BLaER1 (cell line): ENCODE results near the gene TRAF6.

Experiments
- H3K27ac ChIP-seq: shearing (Covaris generic); formaldehyde crosslinking; 2 replicates; pipeline ENCODE4 v1.8.1; 2022
- H3K27me3 ChIP-seq: shearing (Covaris generic); formaldehyde crosslinking; 2 replicates; pipeline ENCODE4 v1.8.1; 2022
- H3K36me3 ChIP-seq: shearing (Covaris generic); formaldehyde crosslinking; 2 replicates; pipeline ENCODE4 v1.8.1; 2022
- H3K4me1 ChIP-seq: shearing (Covaris generic); formaldehyde crosslinking; 2 replicates; pipeline ENCODE4 v1.8.1; 2022
- H3K4me2 ChIP-seq: shearing (Covaris generic); formaldehyde crosslinking; 2 replicates; pipeline ENCODE4 v1.8.1; 2022
- H3K4me3 ChIP-seq: shearing (Covaris generic); formaldehyde crosslinking; 2 replicates; pipeline ENCODE4 v1.8.1; 2022
- H3K9ac ChIP-seq: shearing (Covaris generic); formaldehyde crosslinking; 2 replicates; pipeline ENCODE4 v1.8.1; 2022
- H3K9me3 ChIP-seq: shearing (Covaris generic); formaldehyde crosslinking; 2 replicates; pipeline ENCODE4 v1.8.1; 2022
- H4K20me1 ChIP-seq: shearing (Covaris generic); formaldehyde crosslinking; 2 replicates; pipeline ENCODE4 v1.8.1; 2022
- Cebpa-rat ChIP-seq: shearing (Covaris generic); IDR thresholded peaks from 2 replicates; pipeline ENCODE4 v1.8.1; 2022

Gene TRAF6

GRCh38 chr11:36464720-36465119 lies 45.4 kb downstream of the TRAF6 start:
- Histone ChIP-seq H3K4me3 (no peak overlapping the region), H4K20me1 (no peaks in the 10 kb centered on the region), H3K36me3 (peaks cover 56% of the 10 kb centered on the region), H3K4me1 (peaks cover 8% of the 10 kb centered on the region), H3K27ac (no peak overlapping the region), H3K27me3 (no peaks in the 10 kb centered on the region), H3K9ac (no peak overlapping the region), H3K9me3 (no peaks in the 10 kb centered on the region), H3K4me2 (no peak overlapping the region)
- no peak for TF ChIP-seq Cebpa-rat

- Histone ChIP-seq H3K36me3 (peaks cover 60% of the 10 kb centered on the region), H3K4me2 (no peak overlapping the region), H3K27me3 (no peaks in the 10 kb centered on the region; the same call in 1 of the 2 replicates), H3K27ac (no peak overlapping the region), H3K9ac (no peak overlapping the region), H3K4me1 (peaks cover 9% of the 10 kb centered on the region), H3K9me3 (no peaks in the 10 kb centered on the region), H4K20me1 (no peaks in the 10 kb centered on the region), H3K4me3 (no peak overlapping the region)
- TF ChIP-seq Cebpa-rat, result no peak
Observed at GRCh38 chr11:36463781-36464180, 46.3 kb downstream of the TRAF6 start.

- no peaks in the 10 kb centered on the region for H3K9me3 ChIP-seq
Observed at GRCh38 chr11:36462321-36462720, 47.8 kb downstream of the TRAF6 start.

GRCh38 chr11:36460220-36460619 lies 49.9 kb downstream of the TRAF6 start:
- no peak overlapping the region for H3K4me3 ChIP-seq
- peaks cover 62% of the 10 kb centered on the region for H3K36me3 ChIP-seq
- no peak overlapping the region for H3K27ac ChIP-seq
- no peak overlapping the region for H3K4me2 ChIP-seq
- H4K20me1 ChIP-seq, result peaks cover 6% of the 10 kb centered on the region; the same call in 1 of the 2 replicates
- no peaks in the 10 kb centered on the region; the same call in 1 of the 2 replicates for H3K27me3 ChIP-seq
- H3K9ac ChIP-seq, result no peak overlapping the region
- no peaks in the 10 kb centered on the region for H3K9me3 ChIP-seq
- H3K4me1 ChIP-seq, result peaks cover 32% of the 10 kb centered on the region
- no peak for TF ChIP-seq Cebpa-rat

More at GRCh38 chr11:36462321-36462720, 47.8 kb downstream of the TRAF6 start:
- no peak overlapping the region for H3K9ac ChIP-seq
- no peak overlapping the region for H3K27ac ChIP-seq
- H3K4me2 ChIP-seq, result no peak overlapping the region
- H3K27me3 ChIP-seq, result no peaks in the 10 kb centered on the region; the same call in 1 of the 2 replicates
- no peaks in the 10 kb centered on the region for H4K20me1 ChIP-seq
- H3K36me3 ChIP-seq, result peaks cover 72% of the 10 kb centered on the region
- no peak for TF ChIP-seq Cebpa-rat
- H3K4me1 ChIP-seq, result peaks cover 13% of the 10 kb centered on the region
- no peak overlapping the region for H3K4me3 ChIP-seq

- H3K4me3 ChIP-seq, result no peak overlapping the region
- TF ChIP-seq Cebpa-rat, result no peak
- peak overlapping the region; percentile 45 for H3K4me2 ChIP-seq
- H3K9ac ChIP-seq, result no peak overlapping the region
- peaks cover 43% of the 10 kb centered on the region for H3K4me1 ChIP-seq
- H3K27ac ChIP-seq, result no peak overlapping the region
- no peaks in the 10 kb centered on the region; the same call in 1 of the 2 replicates for H3K27me3 ChIP-seq
- no peaks in the 10 kb centered on the region for H3K9me3 ChIP-seq
- peaks cover 67% of the 10 kb centered on the region for H3K36me3 ChIP-seq
- H4K20me1 ChIP-seq, result peaks cover 6% of the 10 kb centered on the region; the same call in 1 of the 2 replicates
Observed at GRCh38 chr11:36459046-36459445, 51.0 kb downstream of the TRAF6 start.

- no peaks in the 10 kb centered on the region for H3K9me3 ChIP-seq
- TF ChIP-seq Cebpa-rat, result no peak
- H3K4me1 ChIP-seq, result peaks cover 51% of the 10 kb centered on the region
- H3K27me3 ChIP-seq, result no peaks in the 10 kb centered on the region; the same call in 1 of the 2 replicates
- no peak overlapping the region for H3K27ac ChIP-seq
- H3K4me2 ChIP-seq, result peak overlapping the region; percentile 45; the same call in 1 of the 2 replicates
- H3K36me3 ChIP-seq, result peaks cover 61% of the 10 kb centered on the region
- H3K4me3 ChIP-seq, result no peak overlapping the region
- H4K20me1 ChIP-seq, result peaks cover 6% of the 10 kb centered on the region; the same call in 1 of the 2 replicates
- no peak overlapping the region for H3K9ac ChIP-seq
Observed at GRCh38 chr11:36458129-36458915, 51.8 kb downstream of the TRAF6 start.

- Histone ChIP-seq H3K9ac (peak overlapping the region; percentile 58), H3K9me3 (no peaks in the 10 kb centered on the region), H4K20me1 (peaks cover 16% of the 10 kb centered on the region; the same call in 1 of the 2 replicates), H3K4me1 (peaks cover 72% of the 10 kb centered on the region), H3K4me3 (0 out of 2 replicates have a peak overlapping the region, but pooled peaks have one; percentile 6), H3K4me2 (peak overlapping the region; percentile 90), H3K36me3 (peaks cover 41% of the 10 kb centered on the region), H3K27me3 (no peaks in the 10 kb centered on the region; the same call in 1 of the 2 replicates), H3K27ac (peak overlapping the region; percentile 70)
- no peak for TF ChIP-seq Cebpa-rat
Observed at GRCh38 chr11:36456156-36456555, 53.9 kb downstream of the TRAF6 start.

GRCh38 chr11:36455658-36456111 lies 54.4 kb downstream of the TRAF6 start:
- H3K4me2 ChIP-seq, result peak overlapping the region; percentile 90
- peaks cover 16% of the 10 kb centered on the region; the same call in 1 of the 2 replicates for H4K20me1 ChIP-seq
- peak overlapping the region; percentile 6; the same call in 1 of the 2 replicates for H3K4me3 ChIP-seq
- TF ChIP-seq Cebpa-rat, result no peak
- H3K27me3 ChIP-seq, result no peaks in the 10 kb centered on the region; the same call in 1 of the 2 replicates
- H3K9ac ChIP-seq, result peak overlapping the region; percentile 58
- no peaks in the 10 kb centered on the region for H3K9me3 ChIP-seq
- H3K27ac ChIP-seq, result peak overlapping the region; percentile 70
- H3K4me1 ChIP-seq, result peaks cover 77% of the 10 kb centered on the region
- H3K36me3 ChIP-seq, result peaks cover 37% of the 10 kb centered on the region

GRCh38 chr11:36454941-36455631 lies 55.0 kb downstream of the TRAF6 start:
- Histone ChIP-seq H3K9ac (peak overlapping the region; percentile 58), H3K27me3 (no peaks in the 10 kb centered on the region; the same call in 1 of the 2 replicates), H3K9me3 (no peaks in the 10 kb centered on the region), H3K4me3 (peak overlapping the region; percentile 6; the same call in 1 of the 2 replicates), H3K4me1 (peaks cover 83% of the 10 kb centered on the region), H4K20me1 (peaks cover 16% of the 10 kb centered on the region; the same call in 1 of the 2 replicates), H3K36me3 (peaks cover 31% of the 10 kb centered on the region), H3K27ac (peak overlapping the region; percentile 70), H3K4me2 (peak overlapping the region; percentile 90)
- no peak for TF ChIP-seq Cebpa-rat
